ENCODE data around the gene KRT12.

Gene KRT12

DNA sequence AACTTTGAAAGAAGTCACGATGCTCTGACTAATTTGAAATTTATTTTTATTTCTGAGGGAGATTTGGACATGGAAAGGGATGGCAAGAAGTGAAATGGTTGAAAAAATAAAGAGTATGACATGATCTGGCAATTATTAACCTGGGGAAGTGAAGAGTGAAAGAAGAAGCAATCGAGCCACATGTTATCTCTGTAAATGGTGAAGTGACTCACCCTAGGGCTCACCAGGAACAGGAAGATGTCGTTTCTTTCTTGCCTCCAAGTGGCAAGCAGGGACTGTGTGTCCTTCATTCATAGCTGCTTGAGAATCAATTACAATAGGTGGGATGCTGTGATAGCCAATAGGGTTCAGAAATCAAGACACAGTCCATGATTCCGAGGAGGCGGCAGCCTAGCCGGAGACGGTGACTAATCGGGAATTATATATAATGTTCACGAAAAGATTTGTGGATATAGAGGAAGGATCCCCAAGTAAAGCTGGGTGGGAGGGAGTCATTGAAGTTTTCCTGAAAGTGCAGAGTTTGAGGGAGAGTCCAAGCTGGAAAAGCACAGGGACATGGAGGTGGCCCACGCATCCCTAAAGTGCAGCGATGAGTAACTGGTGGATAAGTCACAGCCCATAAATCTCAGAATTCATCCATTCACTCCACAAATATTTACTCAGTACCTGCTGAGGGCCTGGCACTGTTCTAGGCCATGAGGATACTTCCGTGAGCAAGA lies 36.3 kb upstream of the KRT12 start:
- Histone ChIP-seq H3K9me3 (ENCODE audit: control insufficient read depth, insufficient read depth, low read length) (no peaks in the 10 kb centered on the region), H3K4me1 (ENCODE audit: control insufficient read depth, insufficient read depth, low read length) (peaks cover 2% of the 10 kb centered on the region), H3K4me3 (ENCODE audit: low read depth, low read length) (no peak overlapping the region), H3K36me3 (ENCODE audit: control insufficient read depth, insufficient read depth, low read length) (no peaks in the 10 kb centered on the region), H3K9ac (ENCODE audit: low read depth, low read length) (no peak overlapping the region), H3K27me3 (ENCODE audit: control insufficient read depth, insufficient read depth, low read length) (no peaks in the 10 kb centered on the region)

DNA sequence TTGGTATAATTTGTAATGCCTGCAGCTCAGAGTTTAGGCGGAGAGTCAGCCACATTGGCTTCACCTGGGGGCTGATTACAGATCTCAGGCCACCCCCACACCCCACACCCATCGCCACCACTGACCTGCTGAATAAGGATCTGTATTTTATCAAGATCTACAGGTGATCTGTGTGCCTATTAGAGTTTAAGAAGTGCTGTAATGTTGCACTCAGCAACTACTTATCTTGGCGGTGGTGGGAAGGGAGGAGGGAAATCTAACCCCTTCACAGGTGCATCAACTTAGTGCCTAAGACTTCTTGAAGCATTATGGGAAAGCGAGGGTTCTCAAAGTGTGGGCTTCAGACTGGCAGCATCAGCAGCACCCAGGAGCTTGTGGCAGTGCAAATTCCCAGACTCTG lies 35.5 kb upstream of the KRT12 start:
- Histone ChIP-seq H3K9ac (ENCODE audit: low read depth, low read length) (no peak overlapping the region), H3K36me3 (ENCODE audit: control insufficient read depth, insufficient read depth, low read length) (no peaks in the 10 kb centered on the region), H3K9me3 (ENCODE audit: control insufficient read depth, insufficient read depth, low read length) (no peaks in the 10 kb centered on the region), H3K27me3 (ENCODE audit: control insufficient read depth, insufficient read depth, low read length) (no peaks in the 10 kb centered on the region), H3K4me1 (ENCODE audit: control insufficient read depth, insufficient read depth, low read length) (peaks cover 2% of the 10 kb centered on the region), H3K4me3 (ENCODE audit: low read depth, low read length) (no peak overlapping the region)

DNA sequence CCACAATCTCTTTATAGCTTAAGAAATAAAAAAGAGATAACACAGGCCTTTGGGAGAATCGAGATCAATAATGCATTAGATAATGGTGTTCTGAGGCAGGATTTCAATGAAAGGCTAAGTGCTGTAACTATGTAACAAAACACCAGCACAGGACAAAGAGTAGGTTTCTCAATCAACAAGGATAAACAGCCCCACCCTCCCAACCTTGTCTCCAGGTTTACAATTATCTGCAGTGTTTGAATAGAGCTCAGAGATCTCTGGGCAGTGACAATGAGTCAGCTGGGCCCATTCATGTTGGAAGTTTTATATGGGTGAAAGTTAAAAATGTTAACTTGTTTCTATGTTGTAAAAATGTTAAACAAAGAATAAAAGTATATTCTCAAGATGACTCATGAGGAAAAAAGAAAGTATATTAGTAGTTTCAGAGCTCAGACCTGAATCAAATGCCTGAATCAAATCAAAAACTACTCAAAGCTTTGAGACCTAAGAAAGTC lies 35.0 kb upstream of the KRT12 start:
- H3K27me3 ChIP-seq (ENCODE audit: control insufficient read depth, insufficient read depth, low read length): no peaks in the 10 kb centered on the region
- no peaks in the 10 kb centered on the region for H3K36me3 ChIP-seq (ENCODE audit: control insufficient read depth, insufficient read depth, low read length)
- peaks cover 2% of the 10 kb centered on the region for H3K4me1 ChIP-seq (ENCODE audit: control insufficient read depth, insufficient read depth, low read length)
- no peaks in the 10 kb centered on the region for H3K9me3 ChIP-seq (ENCODE audit: control insufficient read depth, insufficient read depth, low read length)
- H3K9ac ChIP-seq (ENCODE audit: low read depth, low read length): no peak overlapping the region
- no peak overlapping the region for H3K4me3 ChIP-seq (ENCODE audit: low read depth, low read length)

DNA sequence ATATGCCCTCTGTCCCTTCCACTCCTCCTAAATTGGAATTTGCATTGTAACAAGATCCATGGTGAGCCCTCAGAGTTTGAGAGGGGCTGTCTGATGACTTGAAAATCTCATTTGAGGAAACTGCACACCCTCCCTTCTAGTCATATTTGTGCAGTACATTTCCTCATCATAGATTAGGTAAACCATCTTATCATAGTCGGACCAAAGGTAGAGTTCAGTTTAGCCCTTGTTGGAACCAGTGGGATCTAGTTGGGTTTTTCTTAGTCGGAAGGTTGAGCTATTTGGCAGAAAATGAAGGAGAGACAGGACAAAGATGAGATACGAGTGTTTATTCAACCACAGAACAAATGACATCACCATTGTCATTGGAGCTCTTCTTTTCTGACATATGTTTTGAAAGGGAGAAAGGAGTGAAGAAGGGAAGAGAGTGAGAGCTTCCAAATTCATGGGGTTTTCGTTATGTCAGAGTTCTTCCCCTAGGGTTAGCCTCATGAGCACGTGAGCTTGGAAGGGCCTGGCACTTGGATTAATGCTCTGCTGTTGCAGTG lies 33.9 kb upstream of the KRT12 start:
- no peak overlapping the region for H3K9ac ChIP-seq (ENCODE audit: low read depth, low read length)
- peaks cover 2% of the 10 kb centered on the region for H3K4me1 ChIP-seq (ENCODE audit: control insufficient read depth, insufficient read depth, low read length)
- no peaks in the 10 kb centered on the region for H3K9me3 ChIP-seq (ENCODE audit: control insufficient read depth, insufficient read depth, low read length)
- no peaks in the 10 kb centered on the region for H3K27me3 ChIP-seq (ENCODE audit: control insufficient read depth, insufficient read depth, low read length)
- no peak overlapping the region for H3K4me3 ChIP-seq (ENCODE audit: low read depth, low read length)
- no peaks in the 10 kb centered on the region for H3K36me3 ChIP-seq (ENCODE audit: control insufficient read depth, insufficient read depth, low read length)

DNA sequence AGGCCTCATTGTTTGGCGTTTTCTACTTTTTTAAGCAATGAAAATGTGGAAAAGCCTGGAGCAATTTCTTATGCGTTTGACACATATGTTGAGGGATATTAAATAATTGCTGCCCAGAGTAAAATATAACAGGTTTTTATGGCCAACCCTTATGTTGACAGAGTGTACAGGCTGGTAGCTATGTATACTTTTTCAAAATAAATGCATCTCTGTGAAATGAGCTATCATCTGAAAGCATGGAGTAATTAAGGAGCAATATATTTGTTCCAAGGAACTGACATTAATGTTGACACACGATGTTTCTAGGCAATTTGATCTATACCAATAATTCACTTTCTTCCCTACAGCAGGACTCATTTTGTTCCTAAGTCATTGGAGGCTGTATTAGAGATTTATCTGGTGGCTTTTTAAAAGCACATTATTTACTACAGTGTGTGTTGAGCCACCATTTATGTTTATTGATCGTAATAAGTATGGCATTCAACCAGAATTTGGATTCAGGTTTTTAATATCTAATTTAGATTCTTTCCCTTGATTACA lies 30.0 kb upstream of the KRT12 start:
- Histone ChIP-seq H3K27me3 (ENCODE audit: control insufficient read depth, insufficient read depth, low read length) (no peaks in the 10 kb centered on the region), H3K9me3 (ENCODE audit: control insufficient read depth, insufficient read depth, low read length) (no peaks in the 10 kb centered on the region), H3K4me1 (ENCODE audit: control insufficient read depth, insufficient read depth, low read length) (no peaks in the 10 kb centered on the region), H3K9ac (ENCODE audit: low read depth, low read length) (no peak overlapping the region), H3K36me3 (ENCODE audit: control insufficient read depth, insufficient read depth, low read length) (no peaks in the 10 kb centered on the region), H3K4me3 (ENCODE audit: low read depth, low read length) (no peak overlapping the region)

DNA sequence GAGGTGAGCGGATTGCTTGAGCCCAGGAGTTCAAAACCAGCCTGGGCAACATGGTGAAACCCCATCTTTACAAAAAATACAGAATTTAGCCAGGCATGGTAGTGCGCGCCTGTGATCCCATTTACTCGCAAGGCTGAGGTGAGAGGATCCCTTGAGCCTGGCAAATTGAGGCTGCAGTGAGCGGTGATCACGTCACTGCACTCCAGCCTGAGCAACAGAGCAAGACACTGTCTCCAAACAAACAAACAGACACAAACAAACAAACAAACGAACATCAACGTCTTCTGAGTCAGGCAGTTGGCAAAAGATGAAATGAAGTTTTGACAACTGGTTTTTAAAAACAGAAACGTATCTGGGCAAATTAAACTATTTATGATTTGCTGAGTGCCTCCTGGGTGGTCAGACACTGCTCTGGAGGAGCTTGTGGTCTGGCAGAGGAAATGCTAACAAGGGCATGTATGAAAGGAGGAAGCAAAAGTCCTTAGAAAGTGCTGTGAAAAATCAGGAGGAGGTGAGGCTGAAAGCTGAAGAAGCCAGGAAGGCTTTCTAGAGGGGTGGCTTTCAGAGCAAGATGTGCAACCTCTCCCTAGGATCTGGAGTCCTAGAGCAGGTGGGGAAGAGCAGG lies 28.2 kb upstream of the KRT12 start:
- Histone ChIP-seq H3K36me3 (ENCODE audit: control insufficient read depth, insufficient read depth, low read length) (no peaks in the 10 kb centered on the region), H3K4me1 (ENCODE audit: control insufficient read depth, insufficient read depth, low read length) (no peaks in the 10 kb centered on the region), H3K4me3 (ENCODE audit: low read depth, low read length) (no peak overlapping the region), H3K9ac (ENCODE audit: low read depth, low read length) (no peak overlapping the region), H3K27me3 (ENCODE audit: control insufficient read depth, insufficient read depth, low read length) (no peaks in the 10 kb centered on the region), H3K9me3 (ENCODE audit: control insufficient read depth, insufficient read depth, low read length) (no peaks in the 10 kb centered on the region)

DNA sequence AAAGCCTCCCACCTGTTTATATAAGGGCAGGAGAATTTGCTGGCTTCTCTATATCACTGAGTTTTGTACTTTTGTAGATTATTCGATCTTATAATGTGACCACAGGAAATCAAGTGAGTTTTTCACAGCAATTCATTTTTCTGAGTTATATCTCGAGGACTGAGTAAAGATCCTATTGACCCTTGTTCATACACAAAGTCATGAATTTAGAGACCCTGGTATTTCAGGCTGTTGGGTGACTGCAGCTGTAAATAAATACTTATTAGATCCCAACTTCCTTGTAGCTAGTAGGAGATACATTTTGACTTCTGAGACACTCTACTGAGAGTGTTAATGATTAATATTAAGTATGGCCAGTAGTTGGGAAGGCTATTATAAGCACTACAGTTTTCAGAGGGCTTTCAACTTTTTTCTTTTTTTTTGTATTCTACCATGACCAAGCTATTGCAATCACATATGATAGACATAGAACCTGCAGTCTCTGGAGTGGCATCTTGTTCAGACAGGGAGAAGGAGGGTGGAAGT lies 21.2 kb upstream of the KRT12 start:
- Histone ChIP-seq H3K4me1 (ENCODE audit: control insufficient read depth, insufficient read depth, low read length) (no peaks in the 10 kb centered on the region), H3K36me3 (ENCODE audit: control insufficient read depth, insufficient read depth, low read length) (no peaks in the 10 kb centered on the region), H3K9me3 (ENCODE audit: control insufficient read depth, insufficient read depth, low read length) (no peaks in the 10 kb centered on the region), H3K4me3 (ENCODE audit: low read depth, low read length) (no peak overlapping the region), H3K27me3 (ENCODE audit: control insufficient read depth, insufficient read depth, low read length) (no peaks in the 10 kb centered on the region), H3K9ac (ENCODE audit: low read depth, low read length) (no peak overlapping the region)

DNA sequence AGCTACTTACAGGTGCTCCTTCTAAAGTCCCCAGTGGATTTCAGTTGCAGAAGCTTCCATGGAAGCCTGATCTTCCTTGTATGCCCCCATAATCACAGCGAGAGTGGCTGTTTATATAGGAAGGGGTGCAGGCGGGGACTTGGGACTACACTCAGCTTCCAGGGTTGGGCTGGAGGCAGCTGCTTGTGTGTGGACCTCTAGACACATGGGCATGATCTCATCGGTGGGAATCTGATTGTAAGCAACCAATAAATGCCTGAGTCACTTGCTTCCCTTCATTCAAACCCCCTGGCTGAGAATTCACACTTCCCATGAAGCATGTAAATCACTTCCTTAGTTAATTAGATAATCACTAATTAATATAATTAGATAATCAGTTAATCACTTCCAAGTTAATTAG lies 19.1 kb upstream of the KRT12 start:
- no peak overlapping the region for H3K9ac ChIP-seq (ENCODE audit: low read depth, low read length)
- no peak overlapping the region for H3K4me3 ChIP-seq (ENCODE audit: low read depth, low read length)
- H3K27me3 ChIP-seq (ENCODE audit: control insufficient read depth, insufficient read depth, low read length): no peaks in the 10 kb centered on the region
- H3K36me3 ChIP-seq (ENCODE audit: control insufficient read depth, insufficient read depth, low read length): no peaks in the 10 kb centered on the region
- no peaks in the 10 kb centered on the region for H3K9me3 ChIP-seq (ENCODE audit: control insufficient read depth, insufficient read depth, low read length)
- H3K4me1 ChIP-seq (ENCODE audit: control insufficient read depth, insufficient read depth, low read length): no peaks in the 10 kb centered on the region

DNA sequence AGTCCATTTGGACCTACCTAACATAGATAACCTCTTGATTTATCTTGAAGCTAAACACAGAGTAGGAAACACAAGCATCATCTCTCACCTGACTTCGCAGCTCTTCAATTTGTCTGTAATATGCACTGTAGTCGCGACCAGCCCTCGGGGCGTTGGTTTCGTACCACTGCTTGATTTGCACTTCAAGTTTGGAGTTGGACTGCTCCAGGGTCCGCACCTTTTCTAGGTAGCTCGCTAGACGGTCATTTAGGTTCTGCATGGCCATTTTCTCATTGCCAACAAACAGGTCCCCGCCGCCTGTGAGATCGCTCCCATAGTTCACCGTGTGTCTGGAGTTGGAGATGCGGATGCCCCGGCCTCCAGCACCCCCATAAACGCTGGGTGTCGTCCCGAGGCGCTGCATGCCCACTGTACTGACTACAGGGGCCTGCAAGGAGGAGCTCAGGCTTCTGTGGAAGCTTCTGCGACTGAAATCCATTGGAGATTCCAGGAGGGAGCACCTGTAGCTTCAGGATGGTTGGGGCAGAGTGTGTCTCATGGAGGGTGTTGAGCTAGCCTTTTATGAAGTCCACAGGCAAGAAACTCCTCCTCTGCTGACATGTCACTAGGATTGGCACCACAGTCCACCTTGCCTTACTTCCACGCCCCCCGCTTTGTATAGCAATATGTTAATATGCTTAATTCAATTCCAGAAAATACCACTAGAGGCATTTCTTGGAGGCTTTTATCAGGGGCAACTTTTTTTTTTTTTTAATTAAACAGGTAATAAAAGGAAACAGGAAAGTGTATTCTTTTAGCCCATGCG lies 17.9 kb upstream of the KRT12 start, which contains the start of gene KRT20:
Gene KRT20 (minus strand): TSS at position 535 of the 805 bp plus-strand sequence. CDS start 57 bp downstream, at position 478.
- Histone ChIP-seq H3K36me3 (ENCODE audit: control insufficient read depth, insufficient read depth, low read length) (no peaks in the 10 kb centered on the region), H3K27me3 (ENCODE audit: control insufficient read depth, insufficient read depth, low read length) (no peaks in the 10 kb centered on the region), H3K4me1 (ENCODE audit: control insufficient read depth, insufficient read depth, low read length) (no peaks in the 10 kb centered on the region), H3K9ac (ENCODE audit: low read depth, low read length) (no peak within 1 kb of the TSS), H3K9me3 (ENCODE audit: control insufficient read depth, insufficient read depth, low read length) (no peaks in the 10 kb centered on the region), H3K4me3 (ENCODE audit: low read depth, low read length) (no peak within 1 kb of the TSS)

DNA sequence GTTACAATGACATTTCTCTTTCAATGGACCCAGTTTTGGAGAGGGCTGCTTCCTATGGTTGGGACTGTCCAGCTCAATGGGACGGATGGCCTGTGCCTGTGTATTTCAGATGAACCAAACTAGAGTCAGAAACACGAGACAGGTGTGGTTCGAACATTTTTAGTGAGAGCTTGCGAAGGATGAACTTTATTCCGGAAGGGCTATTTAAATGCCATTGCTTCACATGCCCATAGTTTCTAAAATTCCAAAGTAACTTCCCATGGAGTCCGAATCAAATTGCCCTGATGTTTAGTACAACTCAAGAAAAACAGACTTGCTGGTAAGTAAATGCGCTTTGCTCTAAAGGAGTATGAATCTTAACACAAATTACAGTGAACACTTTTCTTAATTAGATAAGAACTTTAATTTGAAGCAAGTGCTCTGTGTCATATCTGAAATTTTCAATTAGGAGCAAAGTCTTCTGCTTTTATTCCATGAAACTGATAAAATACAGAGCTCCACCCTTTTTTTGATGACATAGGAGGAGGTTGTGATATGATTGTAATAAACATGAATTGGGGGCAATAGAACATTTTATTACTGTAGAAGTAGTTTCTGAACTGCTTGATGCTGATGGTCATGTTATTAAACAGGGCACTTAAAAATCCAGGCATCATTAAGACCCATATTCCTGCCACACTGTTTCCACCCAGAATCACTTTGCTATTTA lies 16.8 kb upstream of the KRT12 start:
- H3K27me3 ChIP-seq (ENCODE audit: control insufficient read depth, insufficient read depth, low read length): no peaks in the 10 kb centered on the region
- H3K4me3 ChIP-seq (ENCODE audit: low read depth, low read length): no peak overlapping the region
- no peaks in the 10 kb centered on the region for H3K9me3 ChIP-seq (ENCODE audit: control insufficient read depth, insufficient read depth, low read length)
- H3K9ac ChIP-seq (ENCODE audit: low read depth, low read length): no peak overlapping the region
- no peaks in the 10 kb centered on the region for H3K36me3 ChIP-seq (ENCODE audit: control insufficient read depth, insufficient read depth, low read length)
- no peaks in the 10 kb centered on the region for H3K4me1 ChIP-seq (ENCODE audit: control insufficient read depth, insufficient read depth, low read length)

DNA sequence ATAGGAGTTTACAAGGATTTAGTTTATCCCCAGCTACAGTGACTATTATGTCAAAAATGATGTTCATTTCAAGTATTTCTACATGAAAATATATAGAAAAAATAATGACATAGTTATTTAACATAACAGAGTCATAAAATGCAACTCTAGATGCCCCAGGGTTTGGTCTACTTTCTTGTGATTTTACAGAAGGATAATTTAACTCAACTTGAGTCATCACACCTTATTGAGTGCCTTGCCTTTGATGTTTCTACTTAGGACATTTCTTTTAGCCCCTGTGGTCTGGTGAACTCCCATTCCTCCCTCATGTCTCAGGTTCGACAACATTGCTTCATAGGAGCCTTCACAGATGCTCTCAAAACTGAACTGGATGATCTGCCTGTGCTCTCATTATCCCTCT lies 16.0 kb upstream of the KRT12 start:
- Histone ChIP-seq H3K27me3 (ENCODE audit: control insufficient read depth, insufficient read depth, low read length) (no peaks in the 10 kb centered on the region), H3K9me3 (ENCODE audit: control insufficient read depth, insufficient read depth, low read length) (no peaks in the 10 kb centered on the region), H3K9ac (ENCODE audit: low read depth, low read length) (no peak overlapping the region), H3K4me3 (ENCODE audit: low read depth, low read length) (no peak overlapping the region), H3K36me3 (ENCODE audit: control insufficient read depth, insufficient read depth, low read length) (no peaks in the 10 kb centered on the region), H3K4me1 (ENCODE audit: control insufficient read depth, insufficient read depth, low read length) (no peaks in the 10 kb centered on the region)

All from iPS-15b (cell line).